ENCODE measurements around the gene DAPK2.

DNA sequence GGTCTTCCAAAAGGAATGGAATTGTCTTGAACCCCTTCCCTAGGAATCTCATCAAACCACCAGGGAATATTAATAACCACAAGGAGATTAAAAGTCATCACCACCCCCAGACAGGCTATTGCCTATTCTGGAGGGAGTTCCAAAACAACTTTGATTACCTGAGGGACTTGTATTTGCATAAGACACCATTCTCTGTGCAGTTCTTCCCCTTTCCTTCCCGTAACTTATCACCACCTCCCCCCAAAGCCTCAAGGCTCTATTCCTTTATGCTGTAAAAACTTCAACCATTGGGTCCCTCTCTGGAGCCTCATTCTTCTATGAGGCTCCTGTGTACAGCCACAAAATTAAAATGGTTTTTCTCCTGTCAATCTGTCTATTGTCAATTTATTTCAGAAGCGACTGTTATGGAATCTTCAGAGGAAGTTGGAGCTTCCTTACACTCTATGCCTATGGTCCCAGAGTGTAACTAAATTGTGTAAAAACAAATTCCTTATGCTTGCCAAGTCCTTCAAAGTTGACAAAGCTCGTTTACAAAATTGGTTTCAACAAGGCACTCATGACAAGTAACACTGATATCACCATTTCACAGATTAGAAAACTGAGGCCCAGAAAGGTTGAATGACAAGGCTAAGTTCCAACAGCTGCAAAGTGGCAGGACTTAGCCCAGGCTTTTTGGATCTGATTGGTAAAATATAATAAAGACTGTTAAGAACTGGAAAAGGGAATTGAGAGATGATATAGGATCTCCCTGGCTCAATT is 144.2 kb downstream of the DAPK2 start:
- TF ChIP-seq, protein P1, sequence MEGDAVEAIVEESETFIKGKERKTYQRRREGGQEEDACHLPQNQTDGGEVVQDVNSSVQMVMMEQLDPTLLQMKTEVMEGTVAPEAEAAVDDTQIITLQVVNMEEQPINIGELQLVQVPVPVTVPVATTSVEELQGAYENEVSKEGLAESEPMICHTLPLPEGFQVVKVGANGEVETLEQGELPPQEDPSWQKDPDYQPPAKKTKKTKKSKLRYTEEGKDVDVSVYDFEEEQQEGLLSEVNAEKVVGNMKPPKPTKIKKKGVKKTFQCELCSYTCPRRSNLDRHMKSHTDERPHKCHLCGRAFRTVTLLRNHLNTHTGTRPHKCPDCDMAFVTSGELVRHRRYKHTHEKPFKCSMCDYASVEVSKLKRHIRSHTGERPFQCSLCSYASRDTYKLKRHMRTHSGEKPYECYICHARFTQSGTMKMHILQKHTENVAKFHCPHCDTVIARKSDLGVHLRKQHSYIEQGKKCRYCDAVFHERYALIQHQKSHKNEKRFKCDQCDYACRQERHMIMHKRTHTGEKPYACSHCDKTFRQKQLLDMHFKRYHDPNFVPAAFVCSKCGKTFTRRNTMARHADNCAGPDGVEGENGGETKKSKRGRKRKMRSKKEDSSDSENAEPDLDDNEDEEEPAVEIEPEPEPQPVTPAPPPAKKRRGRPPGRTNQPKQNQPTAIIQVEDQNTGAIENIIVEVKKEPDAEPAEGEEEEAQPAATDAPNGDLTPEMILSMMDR (conservative IDR thresholded peaks at IDR 0.05 in 1 of 2, IDR thresholded peaks at IDR 0.05 in 1 of 2; ENCODE audit: extremely low read depth in 1 of 2, insufficient read depth in 1 of 2, low read depth in 1 of 2, low read length in 2 of 2), result no peak
- no peak for TF ChIP-seq EZH2 (IDR thresholded peaks at IDR 0.05; ENCODE audit: borderline replicate concordance, low read length)
